Measurements from ENCODE around the gene ATP2B1. TPM values are rescaled to one million over a fixed set of nuclear protein-coding genes. Genes with fewer than 3 reads are reported as not detected.

The ATP2B1 gene
- total RNA-seq, 1 donor from 2014 or later, result 24.6 TPM

DNA sequence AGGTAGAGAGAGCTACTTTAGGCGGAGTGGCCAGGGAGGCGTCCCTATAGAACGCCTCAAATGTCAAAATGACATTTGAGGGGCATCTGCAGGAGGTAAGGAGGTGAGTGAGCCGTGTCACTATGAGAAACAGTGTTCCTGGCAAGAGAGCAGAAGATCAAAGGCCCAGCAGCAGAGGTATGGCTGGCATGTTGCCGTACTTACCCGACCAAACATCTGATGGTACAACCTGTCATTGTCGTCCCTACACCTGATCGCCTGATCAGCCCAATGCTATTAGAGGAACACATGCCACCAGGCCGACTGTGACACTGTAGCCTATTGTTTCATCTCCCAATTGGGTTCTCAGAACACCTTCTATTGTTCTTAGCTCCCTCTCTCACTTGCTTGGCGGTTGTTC, 148.9 kb downstream of the ATP2B1 start:
- DNase-seq (ENCODE audit: extremely low spot score in 2 of 2), result no peak
- H3K36me3 ChIP-seq, result no peaks in the 10 kb centered on the region
- TF ChIP-seq POLR2A (IDR thresholded peaks at IDR 0.05) (no peak), POLR2AphosphoS5 (IDR thresholded peaks at IDR 0.05; ENCODE audit: insufficient read depth in 1 of 2, low read depth in 1 of 2) (no peak)
- TF ChIP-seq, protein P1, sequence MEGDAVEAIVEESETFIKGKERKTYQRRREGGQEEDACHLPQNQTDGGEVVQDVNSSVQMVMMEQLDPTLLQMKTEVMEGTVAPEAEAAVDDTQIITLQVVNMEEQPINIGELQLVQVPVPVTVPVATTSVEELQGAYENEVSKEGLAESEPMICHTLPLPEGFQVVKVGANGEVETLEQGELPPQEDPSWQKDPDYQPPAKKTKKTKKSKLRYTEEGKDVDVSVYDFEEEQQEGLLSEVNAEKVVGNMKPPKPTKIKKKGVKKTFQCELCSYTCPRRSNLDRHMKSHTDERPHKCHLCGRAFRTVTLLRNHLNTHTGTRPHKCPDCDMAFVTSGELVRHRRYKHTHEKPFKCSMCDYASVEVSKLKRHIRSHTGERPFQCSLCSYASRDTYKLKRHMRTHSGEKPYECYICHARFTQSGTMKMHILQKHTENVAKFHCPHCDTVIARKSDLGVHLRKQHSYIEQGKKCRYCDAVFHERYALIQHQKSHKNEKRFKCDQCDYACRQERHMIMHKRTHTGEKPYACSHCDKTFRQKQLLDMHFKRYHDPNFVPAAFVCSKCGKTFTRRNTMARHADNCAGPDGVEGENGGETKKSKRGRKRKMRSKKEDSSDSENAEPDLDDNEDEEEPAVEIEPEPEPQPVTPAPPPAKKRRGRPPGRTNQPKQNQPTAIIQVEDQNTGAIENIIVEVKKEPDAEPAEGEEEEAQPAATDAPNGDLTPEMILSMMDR (IDR thresholded peaks at IDR 0.05), result no peak
- intact Hi-C loops (cut with DNase I), result no loop called here
- no peak overlapping the region for H3K27ac ChIP-seq
- no peaks in the 10 kb centered on the region for H3K9me3 ChIP-seq
- H3K27me3 ChIP-seq, result no peaks in the 10 kb centered on the region
- H3K4me3 ChIP-seq, result no peak overlapping the region
- H3K4me1 ChIP-seq, result no peaks in the 10 kb centered on the region

DNA sequence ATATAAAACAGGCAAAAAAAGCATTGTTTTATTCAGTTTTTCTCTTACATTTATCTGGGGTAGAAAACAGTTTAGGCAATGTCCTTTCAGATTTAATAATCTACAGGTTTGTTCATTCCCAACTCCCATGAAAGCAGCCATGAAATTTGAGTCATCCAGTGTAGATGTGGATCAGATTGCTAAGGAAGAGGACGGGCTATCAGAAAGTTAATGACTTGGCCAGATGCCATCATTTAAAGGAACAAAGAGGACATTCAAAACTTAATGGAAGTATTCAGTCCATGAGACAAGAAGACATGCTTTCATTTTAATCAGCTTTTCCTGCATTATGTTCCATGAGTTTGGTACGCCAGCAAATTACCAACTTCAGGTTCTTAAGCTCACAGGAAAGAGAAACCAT, 151.7 kb downstream of the ATP2B1 start:
- intact Hi-C loops (cut with DNase I), result no loop called here
- no peak overlapping the region for H3K27ac ChIP-seq
- DNase-seq (ENCODE audit: extremely low spot score in 2 of 2), result no peak
- H3K27me3 ChIP-seq, result no peaks in the 10 kb centered on the region
- no peaks in the 10 kb centered on the region for H3K36me3 ChIP-seq
- H3K9me3 ChIP-seq, result no peaks in the 10 kb centered on the region
- no peaks in the 10 kb centered on the region for H3K4me1 ChIP-seq
- H3K4me3 ChIP-seq, result no peak overlapping the region
- TF ChIP-seq, protein P1 (IDR thresholded peaks at IDR 0.05), result no peak
- TF ChIP-seq POLR2A (IDR thresholded peaks at IDR 0.05), result no peak
- no peak for TF ChIP-seq POLR2AphosphoS5 (IDR thresholded peaks at IDR 0.05; ENCODE audit: insufficient read depth in 1 of 2, low read depth in 1 of 2)

DNA sequence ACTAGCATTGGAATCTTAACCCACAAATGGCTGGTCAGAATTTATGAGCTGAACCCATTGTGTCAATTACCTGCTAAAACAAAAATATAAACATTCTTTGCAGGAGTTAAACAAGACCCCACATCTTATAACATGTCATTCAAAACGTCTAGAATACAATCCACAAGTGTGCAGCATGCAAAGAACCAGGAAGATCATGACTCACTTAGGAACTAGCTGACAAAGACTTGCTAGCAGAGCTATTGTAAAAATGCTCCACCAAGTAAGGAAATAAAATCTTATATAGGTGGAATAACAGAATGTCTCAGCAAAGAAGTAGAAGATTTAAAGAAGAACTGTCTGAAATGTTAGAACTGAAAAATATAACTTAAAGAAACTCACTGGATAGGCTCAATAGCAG, 156.3 kb downstream of the ATP2B1 start:
- Histone ChIP-seq H3K27ac (no peak overlapping the region), H3K9me3 (no peaks in the 10 kb centered on the region), H3K4me3 (no peak overlapping the region), H3K36me3 (no peaks in the 10 kb centered on the region), H3K27me3 (no peaks in the 10 kb centered on the region), H3K4me1 (no peaks in the 10 kb centered on the region)
- intact Hi-C loops (cut with DNase I), result no loop called here
- DNase-seq (ENCODE audit: extremely low spot score in 2 of 2), result no peak
- TF ChIP-seq POLR2AphosphoS5 (IDR thresholded peaks at IDR 0.05; ENCODE audit: insufficient read depth in 1 of 2, low read depth in 1 of 2), result no peak

DNA sequence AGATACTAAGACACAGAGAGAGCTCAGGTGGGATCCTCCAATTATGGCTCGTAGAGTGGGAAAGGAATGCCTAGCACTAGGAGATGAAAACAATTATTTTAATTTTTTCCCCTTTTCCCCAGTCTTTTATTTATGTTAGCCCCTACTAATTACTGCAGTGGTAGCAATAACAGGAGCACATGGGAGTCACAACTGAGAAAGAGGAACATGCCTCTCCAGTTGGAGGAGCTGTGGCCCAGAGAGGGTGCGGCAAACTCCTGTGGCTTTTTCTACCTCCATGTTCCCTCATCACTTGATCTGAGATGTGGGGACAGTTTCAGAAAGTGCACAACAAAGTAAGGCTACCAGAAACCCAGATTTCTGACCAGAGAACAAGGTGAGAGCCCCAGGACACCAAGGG, 156.9 kb downstream of the ATP2B1 start:
- no peaks in the 10 kb centered on the region for H3K9me3 ChIP-seq
- no peak overlapping the region for H3K27ac ChIP-seq
- H3K27me3 ChIP-seq, result no peaks in the 10 kb centered on the region
- no peaks in the 10 kb centered on the region for H3K36me3 ChIP-seq
- intact Hi-C loops (cut with DNase I), result no loop called here
- H3K4me3 ChIP-seq, result no peak overlapping the region
- no peaks in the 10 kb centered on the region for H3K4me1 ChIP-seq
- no peak for TF ChIP-seq POLR2AphosphoS5 (IDR thresholded peaks at IDR 0.05; ENCODE audit: insufficient read depth in 1 of 2, low read depth in 1 of 2)
- no peak for TF ChIP-seq POLR2A (IDR thresholded peaks at IDR 0.05)
- TF ChIP-seq, protein P1 (IDR thresholded peaks at IDR 0.05), result no peak
- no peak for DNase-seq (ENCODE audit: extremely low spot score in 2 of 2)

DNA sequence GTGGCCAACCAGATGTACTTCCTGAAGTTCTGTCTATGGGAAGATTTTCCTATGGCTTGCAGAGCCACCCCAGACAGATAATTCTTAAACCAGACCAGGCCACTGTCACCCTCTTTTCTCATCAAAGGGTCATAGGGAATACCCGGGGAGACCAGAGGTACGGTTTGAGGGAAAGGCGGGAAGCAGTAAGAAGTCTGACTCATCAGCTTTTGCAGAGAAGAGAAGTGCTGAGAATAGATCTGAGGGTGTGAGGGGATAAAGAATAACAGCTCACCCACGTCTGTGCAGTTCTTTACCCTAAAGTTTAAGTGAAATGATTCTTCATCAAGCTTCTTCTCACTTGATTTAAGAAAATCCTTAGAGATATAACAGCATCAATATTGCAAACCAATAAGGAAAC, 161.5 kb downstream of the ATP2B1 start:
- no peaks in the 10 kb centered on the region for H3K36me3 ChIP-seq
- H3K27me3 ChIP-seq, result no peaks in the 10 kb centered on the region
- H3K27ac ChIP-seq, result no peak overlapping the region
- peaks cover 20% of the 10 kb centered on the region for H3K4me1 ChIP-seq
- intact Hi-C loops (cut with DNase I), result loop anchor here (10.0 kb wide), 1 partner anchor 1408 kb away; the partner anchor contains the start of gene CCER1
- no peak overlapping the region for H3K4me3 ChIP-seq
- TF ChIP-seq POLR2AphosphoS5 (IDR thresholded peaks at IDR 0.05; ENCODE audit: insufficient read depth in 1 of 2, low read depth in 1 of 2), result no peak
- no peak for TF ChIP-seq POLR2A (IDR thresholded peaks at IDR 0.05)
- TF ChIP-seq, protein P1 (IDR thresholded peaks at IDR 0.05), result no peak
- H3K9me3 ChIP-seq, result no peaks in the 10 kb centered on the region
- DNase-seq (ENCODE audit: extremely low spot score in 2 of 2), result no peak
